ENCODE results near the gene CEL.
"Not testable (repeated sequence)": the region's sequence is repeated elsewhere in the genome, so short reads cannot be mapped to it uniquely, and the experiment has no call there.

The CEL gene

DNA sequence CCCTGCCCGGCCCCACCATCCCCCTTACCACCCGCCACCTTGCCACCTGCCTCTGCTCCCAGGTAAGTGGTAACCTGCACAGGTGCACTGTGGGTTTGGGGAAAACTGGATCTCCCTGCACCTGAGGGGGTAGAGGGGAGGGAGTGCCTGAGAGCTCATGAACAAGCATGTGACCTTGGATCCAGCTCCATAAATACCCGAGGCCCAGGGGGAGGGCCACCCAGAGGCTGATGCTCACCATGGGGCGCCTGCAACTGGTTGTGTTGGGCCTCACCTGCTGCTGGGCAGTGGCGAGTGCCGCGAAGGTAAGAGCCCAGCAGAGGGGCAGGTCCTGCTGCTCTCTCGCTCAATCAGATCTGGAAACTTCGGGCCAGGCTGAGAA, at the start of gene CEL:
Gene CEL, plus strand, starts transcription at position 218 of the 382 bp plus-strand sequence. Its CDS starts 22 bp downstream, at position 240.
- peak; percentile 97 for DNase-seq

DNA sequence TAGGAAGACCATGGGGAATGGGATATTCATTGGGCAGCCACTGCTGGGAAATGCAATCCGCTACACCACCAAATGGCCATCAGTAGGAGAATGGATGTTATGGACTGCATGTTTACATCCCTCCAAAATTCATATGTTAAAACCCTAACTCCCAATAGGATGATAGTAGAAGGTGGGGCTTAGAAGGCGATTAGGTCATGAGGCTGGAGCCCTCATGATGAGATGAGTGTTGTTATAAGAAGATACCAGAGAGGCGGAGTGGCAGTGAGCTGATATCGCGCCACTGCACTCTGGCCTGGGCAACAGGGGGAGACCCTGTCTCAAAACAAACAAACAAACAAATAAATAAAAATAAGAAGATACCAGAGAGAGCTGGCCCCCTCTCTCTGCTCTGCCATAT, 47.1 kb upstream of the CEL start:
- DNase-seq, result no peak

DNA sequence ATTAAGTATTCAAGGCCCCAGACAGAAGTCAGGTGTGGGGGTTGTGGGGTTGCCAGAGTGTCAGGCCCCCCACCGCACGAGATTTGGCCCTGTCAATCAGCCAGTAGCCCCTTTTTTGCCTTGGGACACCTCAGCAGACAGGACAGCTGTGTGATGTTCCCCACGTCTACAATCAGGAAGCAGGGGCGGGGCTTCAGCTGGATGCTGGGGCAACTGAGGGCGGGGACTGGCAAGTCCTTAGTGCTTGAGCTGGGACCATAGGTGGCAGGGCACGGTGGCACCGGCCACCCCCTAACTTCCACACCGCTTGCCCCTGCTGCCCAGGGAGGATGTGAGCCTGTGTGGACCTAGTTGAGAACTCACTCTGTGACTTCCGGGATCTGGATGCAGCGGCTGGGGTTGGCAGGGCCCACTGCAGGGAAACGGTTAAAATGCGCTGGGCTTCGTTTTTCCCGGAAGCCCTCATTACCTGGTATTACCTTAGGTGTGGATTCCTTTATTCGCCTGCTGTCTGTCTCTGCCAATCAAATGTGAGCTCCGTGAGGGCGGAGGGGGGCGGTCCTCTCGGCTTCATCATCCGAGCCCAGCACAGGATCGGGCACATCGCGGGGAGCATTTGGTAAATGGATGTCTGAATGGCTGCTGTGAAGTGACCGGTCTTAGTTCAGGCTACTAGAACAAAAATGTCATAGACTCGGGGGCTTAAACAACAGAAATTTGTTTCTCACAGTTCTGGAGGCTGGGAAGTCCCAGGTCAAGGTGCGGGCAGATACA, 38.5 kb upstream of the CEL start:
- DNase-seq, result no peak

DNA sequence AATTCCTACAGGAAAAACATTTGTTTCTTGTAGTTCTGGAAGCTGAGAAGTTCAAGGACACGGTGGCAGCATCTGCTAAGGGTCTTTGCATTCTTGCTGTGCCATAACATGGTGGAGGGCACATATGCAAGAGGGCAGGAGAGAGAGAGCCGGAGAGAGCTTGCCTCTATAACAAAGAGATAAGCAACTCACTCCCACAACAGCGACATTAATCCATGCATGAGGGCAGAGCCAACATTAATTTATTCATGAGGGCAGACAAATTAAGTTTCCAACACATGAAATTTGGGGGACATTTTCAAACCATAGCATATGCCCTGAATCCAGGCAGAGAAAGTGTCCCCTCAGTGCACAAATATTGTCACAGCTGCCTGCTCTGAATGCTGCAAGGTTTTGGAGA, 35.4 kb upstream of the CEL start:
- DNase-seq, result no peak

DNA sequence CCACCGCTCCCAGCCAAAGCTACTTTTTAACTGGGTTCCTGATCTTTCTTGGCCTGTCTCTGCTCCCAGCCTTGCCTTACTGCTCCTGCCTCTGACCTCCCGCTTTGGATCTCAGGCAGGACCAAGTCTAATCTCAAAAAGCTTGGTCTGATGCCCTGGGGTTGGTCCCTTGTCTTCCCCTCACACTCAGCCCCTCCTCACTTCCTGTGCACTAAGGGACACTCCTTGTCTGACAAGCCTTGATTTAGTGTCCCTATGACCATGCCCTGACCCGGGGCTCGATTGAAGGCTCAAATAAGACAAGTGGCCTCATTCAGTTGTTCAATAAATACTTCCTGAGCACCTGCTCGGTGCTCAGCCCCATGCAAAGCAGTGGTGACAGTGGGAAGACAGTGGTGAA, 34.6 kb upstream of the CEL start:
- DNase-seq, result no peak

DNA sequence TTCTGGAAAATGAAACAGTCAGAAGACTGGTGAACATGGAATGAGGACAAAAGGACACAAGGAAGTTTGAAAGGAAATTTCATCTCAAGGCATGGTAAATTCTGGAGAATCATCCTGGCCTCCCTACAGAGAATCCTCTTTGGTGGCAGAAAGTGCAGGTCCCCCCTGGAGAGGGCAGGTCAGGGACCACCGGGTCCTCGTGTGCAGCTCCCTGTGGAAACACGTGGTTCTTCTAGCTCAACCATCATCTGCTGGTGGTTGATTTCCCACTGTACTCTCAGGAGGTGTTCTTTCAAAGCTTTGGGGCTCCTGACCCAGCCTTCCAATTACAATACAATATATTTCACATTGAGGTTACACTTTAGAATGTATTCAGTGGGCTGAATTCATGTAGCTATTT, 33.6 kb upstream of the CEL start:
- no peak for DNase-seq

DNA sequence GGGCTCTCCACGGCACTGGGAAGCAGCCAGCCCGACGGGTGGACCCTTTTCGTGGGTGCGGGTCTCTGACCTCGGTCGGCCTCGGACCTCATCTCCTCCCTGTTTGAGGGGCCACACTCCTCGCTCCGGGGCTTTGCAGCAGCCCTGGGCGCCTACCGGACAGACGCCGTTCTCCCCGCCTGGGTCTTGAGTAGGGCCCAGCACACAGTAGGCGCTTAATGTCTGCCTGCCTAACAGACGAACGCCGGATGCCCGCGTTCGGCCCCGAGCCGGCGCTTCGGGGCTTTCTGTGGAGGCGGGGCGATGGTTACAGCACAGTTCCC, 31.8 kb upstream of the CEL start:
- DNase-seq, result no peak

DNA sequence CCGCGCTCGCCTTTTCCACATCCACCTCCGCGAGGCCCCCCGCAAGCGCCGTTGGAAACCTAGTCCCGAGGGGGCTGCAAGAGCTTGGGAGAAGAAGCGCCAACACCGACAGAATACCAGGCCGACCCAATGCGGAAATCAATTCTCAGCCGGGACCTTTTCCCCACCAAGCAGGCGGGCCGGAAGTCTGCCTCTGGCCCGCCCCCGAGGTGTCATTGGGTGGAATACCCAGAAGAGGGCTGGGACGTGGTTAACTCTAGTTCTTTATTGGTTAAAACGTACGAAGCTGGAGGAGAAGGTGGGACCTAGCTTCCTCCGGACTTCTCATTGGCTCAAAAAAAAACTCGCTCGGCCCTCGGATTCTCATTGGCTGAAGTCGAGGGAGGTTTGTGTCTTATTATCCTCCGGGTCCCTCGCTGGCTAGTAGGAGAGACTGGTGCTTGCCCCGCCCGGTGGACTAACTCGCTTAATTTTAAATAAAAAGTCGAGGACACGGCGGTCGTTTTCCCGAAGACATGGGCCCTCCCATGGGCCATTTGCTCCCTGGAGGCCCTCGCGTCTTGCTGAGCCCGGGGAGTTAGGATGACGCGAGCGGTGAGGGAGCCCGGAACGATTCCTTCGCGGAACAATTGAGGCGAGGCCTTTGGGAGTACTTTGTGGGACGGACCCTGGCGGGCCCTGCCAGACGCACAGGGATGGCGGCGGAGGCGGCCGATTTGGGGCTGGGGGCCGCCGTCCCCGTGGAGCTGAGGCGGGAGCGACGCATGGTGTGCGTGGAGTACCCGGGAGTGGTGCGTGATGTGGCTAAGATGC, 31.3 kb upstream of the CEL start, which contains the start of gene GTF3C5:
Gene GTF3C5, plus strand, starts transcription at position 681 of the 813 bp plus-strand sequence. Its CDS starts 15 bp downstream, at position 696.
- DNase-seq, result peak; percentile 97

DNA sequence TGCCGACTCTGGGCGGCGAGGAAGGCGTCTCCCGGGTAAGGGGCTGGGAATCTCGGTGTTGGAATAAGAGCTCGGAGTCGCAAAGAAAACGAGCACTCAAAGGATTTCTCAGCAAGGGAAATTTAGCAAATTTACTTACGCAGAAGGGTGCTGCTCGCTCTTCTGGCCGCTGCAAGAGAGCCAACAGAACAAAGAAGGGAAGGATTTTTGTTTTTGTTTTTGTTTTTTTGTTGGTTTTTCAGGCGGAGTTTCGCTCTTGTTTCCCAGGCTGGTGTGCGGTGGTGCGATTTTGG, 30.7 kb upstream of the CEL start:
- DNase-seq, result no peak

DNA sequence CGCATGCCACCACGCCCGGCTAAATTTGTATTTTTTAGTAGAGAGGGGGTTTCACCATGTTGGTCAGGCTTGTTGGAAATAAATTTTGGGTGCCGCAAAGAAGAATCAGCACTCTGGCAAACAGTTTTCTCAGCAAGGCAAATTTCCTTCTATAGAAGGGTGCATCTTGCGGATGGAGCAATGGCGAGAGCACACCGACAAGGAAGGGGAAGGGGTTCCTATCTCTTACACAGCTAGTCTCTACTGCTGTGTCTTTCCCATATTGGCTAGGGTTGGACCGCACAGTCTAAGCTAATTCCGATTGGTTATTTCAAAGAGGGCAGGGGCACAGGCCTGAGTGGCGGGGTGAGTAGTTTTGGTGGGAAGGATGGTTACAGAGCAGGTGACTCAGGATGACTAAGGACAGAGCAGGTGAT, 30.3 kb upstream of the CEL start:
- DNase-seq, result no peak

DNA sequence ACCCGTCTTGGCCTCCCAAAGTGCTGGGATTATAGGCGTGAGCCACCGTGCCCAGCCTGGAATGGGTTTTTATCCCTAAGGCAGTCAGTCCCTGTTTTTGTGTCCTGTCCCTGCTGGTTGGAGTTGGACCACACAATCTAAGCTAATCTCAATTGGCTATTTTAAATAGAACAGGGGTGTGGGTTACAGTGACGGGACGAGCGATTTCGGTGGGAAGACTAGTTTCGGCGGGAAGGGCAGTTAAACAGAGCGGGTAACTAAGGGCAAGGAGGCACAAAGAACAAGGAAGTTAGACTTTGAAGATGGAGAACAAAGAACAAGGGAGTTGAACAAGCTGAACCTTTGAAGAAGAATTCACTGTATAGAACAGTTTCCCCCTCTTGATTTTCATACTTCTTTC, 29.6 kb upstream of the CEL start:
- no peak for DNase-seq

DNA sequence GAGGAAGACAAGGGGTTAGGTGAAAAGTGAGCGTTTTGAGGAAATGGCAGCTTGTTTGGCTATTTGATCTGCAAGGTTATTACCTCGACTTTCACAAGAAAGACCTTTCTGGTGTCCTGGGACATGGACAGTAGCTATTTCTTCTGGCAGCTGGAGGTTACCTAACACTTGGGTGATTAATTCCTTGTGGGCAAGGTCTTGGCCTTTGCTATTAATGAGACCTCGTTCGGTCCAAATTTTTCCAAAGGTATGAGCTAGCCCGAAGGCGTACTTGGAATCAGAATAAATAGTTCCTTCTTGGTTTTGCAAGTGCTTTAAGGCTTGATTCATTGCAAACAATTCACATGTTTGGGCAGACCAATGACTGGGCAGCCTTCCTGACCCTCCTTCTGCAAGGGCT, 26.1 kb upstream of the CEL start:
- no peak for DNase-seq

DNA sequence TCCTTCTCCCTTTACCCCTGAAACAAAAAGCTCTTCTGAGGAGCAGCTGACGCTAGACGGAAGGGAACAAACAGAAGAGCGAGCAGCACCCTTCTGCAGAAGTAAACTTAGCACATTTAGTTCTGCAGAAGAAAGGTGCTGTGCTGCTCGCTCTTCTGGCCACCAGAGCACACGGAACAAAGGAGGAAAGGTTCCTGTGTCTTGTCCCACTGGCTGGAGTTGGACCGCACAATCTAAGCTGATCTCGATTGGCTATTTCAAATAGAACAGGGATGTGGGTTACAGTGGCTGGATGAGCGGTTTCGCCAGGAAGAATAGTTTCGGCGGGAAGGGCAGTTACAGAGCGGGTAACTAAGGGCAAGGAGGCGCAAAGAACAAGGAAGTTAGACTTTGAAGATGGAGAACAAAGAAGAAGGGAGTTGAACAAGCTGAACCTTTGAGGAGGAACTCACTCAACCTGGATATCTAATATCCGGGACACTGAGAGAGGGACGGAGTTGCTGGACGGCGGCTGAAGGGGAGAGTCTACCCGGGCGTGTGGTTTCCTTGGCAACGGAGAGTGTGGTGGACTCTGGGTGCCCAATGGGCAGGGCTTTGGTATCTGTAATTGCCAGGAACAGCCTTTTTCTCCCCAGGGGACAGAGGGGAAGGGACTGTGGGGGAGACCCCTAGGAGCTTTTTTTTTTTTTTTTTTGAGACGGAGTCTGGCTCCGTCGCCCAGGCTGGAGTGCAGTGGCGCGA, 23.8 kb upstream of the CEL start:
- DNase-seq, result no peak

DNA sequence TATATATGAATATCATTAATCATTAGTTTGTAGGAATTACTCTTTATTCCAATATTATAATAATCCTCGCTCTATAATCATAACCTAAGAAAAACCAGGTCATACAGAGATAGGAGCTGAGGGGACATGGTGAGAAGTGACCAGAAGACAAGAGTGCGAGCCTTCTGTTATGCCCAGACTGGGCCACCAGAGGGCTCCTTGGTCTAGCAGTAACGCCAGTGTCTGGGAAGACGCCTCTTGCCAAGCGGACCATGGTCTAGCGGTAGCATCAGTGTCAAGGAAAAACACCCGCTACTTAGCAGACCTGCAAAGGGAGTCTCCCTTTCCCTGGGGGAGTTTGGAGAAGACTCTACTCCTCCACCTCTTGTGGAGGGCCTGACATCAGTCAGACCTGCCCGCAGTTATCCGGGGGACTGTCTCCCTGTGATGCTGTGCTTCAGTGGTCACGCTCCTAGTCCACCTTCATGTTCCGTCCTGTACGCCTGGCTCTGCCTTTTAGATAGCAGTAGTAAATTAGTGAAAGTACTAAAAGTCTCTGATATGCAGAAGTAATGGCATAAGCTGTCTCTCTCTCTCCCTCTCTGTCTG, 20.8 kb upstream of the CEL start:
- DNase-seq, result not testable (repeated sequence)

DNA sequence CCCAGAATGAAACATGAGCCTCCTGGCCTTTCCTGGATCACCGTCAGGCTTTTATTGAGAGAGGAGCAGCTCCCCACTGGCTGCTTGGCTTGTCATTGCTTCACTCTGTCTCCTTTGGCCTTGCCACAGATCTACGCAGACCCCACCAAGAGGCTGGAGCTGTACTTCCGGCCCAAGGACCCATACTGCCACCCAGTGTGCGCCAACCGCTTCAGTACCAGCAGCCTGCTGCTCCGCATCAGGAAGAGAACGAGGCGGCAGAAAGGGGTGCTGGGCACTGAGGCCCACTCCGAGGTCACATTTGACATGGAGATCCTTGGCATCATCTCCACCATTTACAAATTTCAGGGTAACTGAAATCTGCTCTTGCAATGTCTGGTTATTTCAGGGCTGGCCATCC, 19.8 kb upstream of the CEL start:
- no peak for DNase-seq

DNA sequence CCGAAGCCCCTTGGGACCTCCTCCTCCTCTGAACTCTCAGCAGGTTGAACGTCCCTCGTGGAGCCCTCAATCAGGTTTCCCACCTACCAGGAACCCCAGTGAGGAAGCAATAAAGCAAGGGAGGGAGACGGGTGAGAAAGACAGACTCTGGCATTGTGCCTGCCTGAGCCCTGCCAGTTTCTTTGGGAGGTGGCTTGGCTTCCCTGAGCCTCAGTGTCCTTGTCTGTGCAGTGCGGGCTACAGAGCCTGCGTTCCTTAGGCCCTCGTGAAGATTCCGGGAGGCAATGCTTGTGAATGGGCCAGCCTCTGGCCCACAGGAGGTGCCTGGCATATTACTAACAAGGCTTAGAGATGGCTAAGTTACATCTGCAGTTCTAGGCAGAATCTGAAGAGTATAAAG, 19.1 kb upstream of the CEL start:
- no peak for DNase-seq

DNA sequence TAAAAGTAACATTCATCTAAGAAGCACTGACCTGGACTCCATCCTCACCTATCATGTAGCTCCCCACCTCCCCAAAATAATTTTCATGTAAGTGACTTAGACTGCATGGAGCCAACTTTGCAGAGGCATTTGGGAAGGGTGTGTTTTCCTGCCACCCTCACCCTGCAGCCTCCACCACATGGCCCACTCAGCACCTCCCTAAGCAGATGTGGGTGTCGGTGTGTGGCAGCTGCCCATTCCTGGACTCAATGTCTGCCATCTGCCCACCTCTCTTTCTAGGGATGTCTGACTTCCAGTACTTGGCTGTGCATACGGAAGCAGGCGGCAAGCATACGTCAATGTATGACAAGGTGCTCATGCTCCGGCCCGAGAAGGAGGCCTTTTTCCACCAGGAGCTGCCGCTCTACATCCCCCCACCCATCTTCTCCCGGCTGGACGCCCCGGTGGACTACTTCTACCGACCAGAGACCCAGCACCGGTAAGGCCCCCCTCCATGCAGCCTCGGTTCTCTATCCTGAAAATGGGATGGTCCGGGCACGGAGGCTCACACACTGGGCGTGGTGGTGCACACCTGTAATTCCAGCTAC, 18.2 kb upstream of the CEL start:
- DNase-seq, result no peak

DNA sequence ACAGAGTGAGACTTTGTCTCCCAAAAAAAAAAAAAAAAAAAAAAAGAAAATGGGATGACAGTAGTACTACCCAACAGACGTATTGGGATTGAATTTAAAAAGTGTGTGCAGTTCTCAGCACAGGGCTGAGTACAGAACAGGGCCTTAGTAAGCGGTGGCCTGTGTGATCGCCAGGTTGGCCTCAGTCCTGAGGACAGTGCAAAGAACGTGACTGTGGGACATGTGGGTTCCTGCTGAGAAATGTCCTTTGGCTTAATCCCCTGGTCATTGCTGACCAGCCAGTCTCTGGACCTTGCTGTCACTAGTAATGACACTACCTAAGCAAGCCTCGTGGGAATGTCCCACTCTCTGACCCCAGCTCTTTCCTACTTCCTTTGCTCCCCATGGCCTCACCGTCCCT, 17.7 kb upstream of the CEL start:
- no peak for DNase-seq

DNA sequence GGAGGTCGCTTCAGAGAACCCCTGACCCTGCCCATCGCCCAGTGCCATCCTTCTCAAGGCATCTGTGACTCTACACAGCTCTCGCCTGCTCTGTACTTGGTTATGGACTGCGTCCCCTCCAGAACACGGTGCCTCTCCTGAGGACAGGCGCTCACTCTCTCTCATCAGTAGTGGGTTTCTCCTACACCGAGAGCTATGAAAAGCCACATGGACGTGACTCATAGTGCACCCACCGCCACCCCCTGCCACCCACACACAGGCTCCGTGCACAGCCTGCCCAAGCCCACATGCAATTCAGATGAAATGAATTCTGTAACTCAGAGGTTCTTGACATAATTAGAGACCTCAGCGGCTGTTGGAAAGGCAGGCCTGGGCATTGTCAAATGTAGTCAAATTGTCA, 17.1 kb upstream of the CEL start:
- no peak for DNase-seq

DNA sequence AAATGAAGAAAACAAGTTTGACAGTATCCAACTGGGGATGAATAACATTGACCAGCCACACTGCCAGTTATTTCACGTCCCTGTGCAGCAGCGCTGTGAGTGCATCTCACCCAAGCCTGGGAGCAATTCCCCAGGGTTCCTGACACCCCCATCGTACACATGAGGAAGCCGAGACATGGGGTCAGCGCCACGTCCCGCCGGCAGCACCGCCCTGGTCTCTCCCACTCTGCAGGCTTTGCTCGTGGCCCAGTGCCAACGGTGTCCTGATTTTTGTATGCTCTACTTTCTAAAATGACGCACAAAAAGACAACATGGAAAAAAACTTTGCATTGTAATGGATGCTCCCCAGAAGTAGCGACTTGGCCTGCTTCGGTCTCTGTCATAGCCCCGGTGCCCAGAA, 16.6 kb upstream of the CEL start:
- DNase-seq, result no peak

DNA sequence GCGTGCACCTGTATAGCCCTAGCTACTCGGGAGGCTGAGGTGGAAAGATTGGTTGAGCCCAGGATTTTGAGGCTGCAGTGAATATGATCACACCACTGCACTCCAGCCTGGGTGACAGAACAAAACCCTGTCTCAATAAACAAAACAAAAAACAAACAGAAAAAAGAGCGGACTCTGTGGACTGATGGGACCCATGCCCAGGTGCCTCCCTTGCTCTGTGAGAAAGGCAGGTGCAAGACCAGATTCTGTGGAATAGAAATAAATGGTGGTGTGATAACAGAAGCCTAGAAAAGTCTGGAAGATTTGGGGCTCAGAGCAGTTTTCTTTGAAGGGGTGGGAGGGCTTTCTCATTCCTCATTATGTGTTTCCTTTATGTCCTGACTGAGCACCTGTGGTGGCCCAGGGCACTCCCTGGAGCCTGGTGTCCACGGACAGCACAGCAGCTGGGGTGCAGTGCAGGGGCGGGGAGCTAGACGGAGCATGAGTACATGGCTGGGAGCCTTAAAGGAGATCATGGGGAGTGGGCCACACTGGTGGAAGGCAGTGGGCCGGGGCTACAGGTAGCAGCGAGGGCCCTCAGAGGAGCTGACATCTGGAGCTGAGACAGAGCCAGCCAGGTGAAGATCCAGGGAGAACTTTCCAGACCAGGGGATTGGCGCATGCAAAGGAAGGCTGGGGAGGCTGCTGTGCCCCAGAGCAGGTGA, 15.4 kb upstream of the CEL start:
- DNase-seq, result no peak

DNA sequence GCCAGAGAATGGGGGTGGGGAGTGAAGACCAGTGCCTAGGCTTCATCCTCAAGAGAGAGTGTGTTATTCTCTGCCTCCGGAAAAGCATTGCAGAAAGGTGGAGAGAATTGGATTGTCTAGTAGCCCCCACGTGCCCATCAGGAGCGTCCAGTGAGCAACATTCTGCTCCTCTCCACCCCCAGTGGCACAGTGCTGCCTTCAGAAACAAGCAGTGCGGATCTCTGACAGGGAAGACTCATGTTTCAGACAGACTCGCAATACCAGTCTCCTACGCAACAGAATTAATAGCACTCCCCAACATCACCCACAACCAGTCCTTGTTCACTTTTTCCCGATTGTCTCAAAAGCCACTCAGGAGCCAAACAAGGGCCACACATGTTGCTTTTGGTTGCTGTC, 14.9 kb upstream of the CEL start:
- DNase-seq, result no peak

DNA sequence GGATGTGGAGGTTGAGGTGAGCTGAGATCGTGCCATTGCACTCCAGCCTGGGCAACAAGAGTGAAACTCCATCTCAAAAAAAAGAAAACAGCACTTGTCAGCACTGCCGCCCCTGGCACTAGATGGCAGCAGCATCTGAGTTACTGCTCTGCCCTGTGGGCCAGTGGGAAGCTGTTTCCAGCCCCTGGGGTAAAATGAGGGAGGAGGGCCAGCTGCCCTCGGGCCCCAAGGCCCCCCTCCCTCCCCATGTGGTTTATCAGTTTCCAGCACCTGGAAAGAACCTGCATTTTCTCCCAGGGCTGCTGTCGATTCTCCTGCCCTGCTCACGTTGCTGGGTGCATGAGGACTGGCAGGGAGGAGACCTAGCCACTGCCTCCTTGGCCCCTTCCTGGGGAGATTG, 13.2 kb upstream of the CEL start:
- DNase-seq, result no peak

Data from NCI-H510A (cell line).